Lower lobe of right lung (tissue), 2 donors: ENCODE results near the gene ZNF436. TPM values are rescaled to one million over a fixed set of nuclear protein-coding genes. Genes with fewer than 3 reads are reported as not detected.

ENCODE experiments used
- ATAC-seq, 2 donors: fragments of 200-7000 bp; cut with Tn5 transposase; one replicate each; pipeline ENCODE4 v1.9.1; 2020 to 2022; ENCODE audit warnings: mild to moderate bottlenecking in 2 of 2, moderate library complexity in 2 of 2
- DNase-seq: peaks from one replicate; pipeline ENCODE4 v3.0.0-alpha.2; 2020
- H3K27ac ChIP-seq: fragments of 200-600 bp; one replicate; pipeline ENCODE4 v1.8.0; 2022
- H3K27me3 ChIP-seq: fragments of 200-600 bp; one replicate; pipeline ENCODE4 v1.8.0; 2022; ENCODE audit warnings: low read depth
- H3K36me3 ChIP-seq: fragments of 200-600 bp; one replicate; pipeline ENCODE4 v1.8.0; 2022; ENCODE audit warnings: mild to moderate bottlenecking
- H3K4me1 ChIP-seq: fragments of 200-600 bp; one replicate; pipeline ENCODE4 v1.8.0; 2022
- H3K4me3 ChIP-seq: fragments of 200-600 bp; one replicate; pipeline ENCODE4 v1.8.0; 2022; ENCODE audit warnings: mild to moderate bottlenecking
- H3K9me3 ChIP-seq: fragments of 200-600 bp; one replicate; pipeline ENCODE4 v1.8.0; 2022
- CTCF ChIP-seq: fragments of 200-600 bp; IDR thresholded peaks from one replicate; pipeline ENCODE4 v1.8.0; 2022; ENCODE audit warnings: antibody characterized with exemption, mild to moderate bottlenecking
- intact Hi-C: fragments of 100-400 bp; cut with DNase I; formaldehyde crosslinking; loops from one replicate; pipeline ENCODE4 v1.11.0; 2022
- total RNA-seq: library from RNA; stranded (reverse); fragmentation: NEBNext Ultra II Directional; extraction: Animal tissue kit (Norgen Biotek cat#: 25700); gene quantifications from one replicate; pipeline ENCODE4 v1.2.1, GENCODE V29; 2021
- donor health status: DM: no; HTN: yes; CAD: no; lungs with severe emphysema.

Gene ZNF436
- total RNA-seq, 1 donor from 2014 or later = 11.6 TPM

GRCh38 chr1:23393706-23394105, 24.1 kb upstream of the ZNF436 start:
- no peaks in the 10 kb centered on the region for H3K9me3 ChIP-seq
- TF ChIP-seq CTCF = no peak
- H3K4me1 ChIP-seq = peaks cover 15% of the 10 kb centered on the region
- no peak overlapping the region for H3K4me3 ChIP-seq
- H3K27ac ChIP-seq = peak overlapping the region; percentile 55
- ATAC-seq (peak in 1 of 2 donors; percentile 18), DNase-seq (no peak)
- peaks cover 26% of the 10 kb centered on the region for H3K36me3 ChIP-seq
- intact Hi-C loops = no loop called here
- no peaks in the 10 kb centered on the region for H3K27me3 ChIP-seq

DNA sequence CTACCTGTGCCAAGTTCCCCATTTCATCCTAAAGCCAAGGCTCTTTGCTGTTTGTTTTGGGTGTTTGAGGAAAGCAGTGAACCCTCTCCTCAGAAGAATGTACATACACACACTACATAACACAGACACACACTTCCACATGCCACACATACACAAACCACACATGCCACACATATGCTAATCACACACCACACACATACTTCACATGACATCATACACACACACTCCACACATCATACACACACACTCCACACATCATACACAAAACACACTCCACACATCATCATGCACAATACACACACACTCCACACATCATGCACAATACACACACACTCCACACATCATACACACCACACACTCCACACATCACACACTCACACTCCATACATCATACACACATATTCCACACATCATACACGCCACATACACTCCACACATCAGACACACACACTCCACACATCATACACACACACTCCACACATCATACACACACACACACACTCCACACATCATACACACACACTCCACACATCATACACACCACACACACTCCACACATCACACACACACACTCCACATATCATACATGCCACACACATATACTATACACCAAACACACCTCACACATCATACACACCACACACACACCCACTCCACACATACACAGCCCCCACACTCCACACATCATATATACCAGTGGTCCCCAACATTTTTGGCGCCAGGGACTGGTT, 22.7 kb upstream of the ZNF436 start:
- Histone ChIP-seq H3K4me1 (peaks cover 15% of the 10 kb centered on the region), H3K27me3 (no peaks in the 10 kb centered on the region), H3K36me3 (peaks cover 16% of the 10 kb centered on the region), H3K9me3 (no peaks in the 10 kb centered on the region), H3K4me3 (no peak overlapping the region), H3K27ac (no peak overlapping the region)
- DNase-seq (no peak), ATAC-seq (peak in 1 of 2 donors; percentile 37)
- intact Hi-C loops = no loop called here
- TF ChIP-seq CTCF = no peak

- ATAC-seq (no peak), DNase-seq (no peak)
- no peak for TF ChIP-seq CTCF
- H3K36me3 ChIP-seq = peaks cover 19% of the 10 kb centered on the region
- intact Hi-C loops = no loop called here
- no peaks in the 10 kb centered on the region for H3K9me3 ChIP-seq
- peaks cover 13% of the 10 kb centered on the region for H3K4me1 ChIP-seq
- H3K4me3 ChIP-seq = no peak overlapping the region
- no peaks in the 10 kb centered on the region for H3K27me3 ChIP-seq
- no peak overlapping the region for H3K27ac ChIP-seq
These were observed 20.2 kb upstream of the ZNF436 start for GRCh38 chr1:23389837-23390321.

DNA sequence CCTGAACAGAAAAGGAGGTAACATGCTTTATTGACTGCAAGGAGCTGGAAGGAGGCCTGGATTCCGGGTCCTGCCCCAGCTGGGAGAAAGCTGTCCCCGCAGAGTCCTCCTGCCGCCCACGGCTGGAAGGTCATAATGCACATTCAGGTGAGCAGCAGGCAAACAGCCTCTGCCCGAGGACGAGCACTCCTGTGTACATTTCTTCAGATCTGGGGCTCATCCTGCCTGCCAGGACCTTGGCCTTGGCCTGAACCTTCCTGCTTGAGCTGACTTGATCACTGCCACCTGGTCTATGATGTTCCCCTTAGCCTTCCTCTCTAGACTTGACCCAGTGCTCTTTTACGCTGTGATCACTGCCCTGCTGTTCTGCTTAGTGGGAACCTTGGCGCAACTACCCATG, 17.9 kb upstream of the ZNF436 start:
- no peak for TF ChIP-seq CTCF
- Histone ChIP-seq H3K27ac (no peak overlapping the region), H3K36me3 (peaks cover 15% of the 10 kb centered on the region), H3K9me3 (no peaks in the 10 kb centered on the region), H3K4me1 (peaks cover 17% of the 10 kb centered on the region), H3K27me3 (no peaks in the 10 kb centered on the region), H3K4me3 (no peak overlapping the region)
- intact Hi-C loops = no loop called here
- ATAC-seq (no peak), DNase-seq (no peak)

DNA sequence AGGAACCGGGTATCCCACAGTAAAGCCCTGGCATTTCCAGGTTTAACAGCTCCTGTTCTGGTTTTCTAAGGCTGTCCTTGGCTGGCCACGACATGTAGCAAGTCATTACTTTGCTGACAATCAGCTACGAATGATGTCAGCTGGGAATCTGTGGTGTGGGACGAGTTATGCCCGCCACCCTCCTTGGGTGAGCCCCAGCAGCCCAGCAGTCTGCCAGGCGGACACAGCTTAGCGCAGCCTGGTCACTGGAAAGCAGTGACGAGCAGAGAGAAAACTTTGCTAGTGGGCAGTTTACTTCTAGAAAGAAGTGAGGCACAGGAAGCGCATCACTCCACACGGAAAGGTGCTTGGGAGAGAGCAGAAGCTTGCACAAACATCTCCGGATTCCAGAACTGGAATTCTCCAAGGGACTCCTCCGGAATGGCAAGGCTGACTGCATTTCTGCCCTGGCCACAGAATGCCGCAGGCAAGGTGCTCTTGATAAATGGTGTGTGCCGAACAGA, 15.5 kb upstream of the ZNF436 start:
- intact Hi-C loops = no loop called here
- Histone ChIP-seq H3K27ac (peak overlapping the region; percentile 36), H3K36me3 (peaks cover 25% of the 10 kb centered on the region), H3K4me3 (no peak overlapping the region), H3K9me3 (no peaks in the 10 kb centered on the region), H3K4me1 (peaks cover 17% of the 10 kb centered on the region), H3K27me3 (no peaks in the 10 kb centered on the region)
- no peak for DNase-seq
- ATAC-seq = no peak
- no peak for TF ChIP-seq CTCF
